Neural progenitor cell (in vitro differentiated cells): Measurements from ENCODE around the gene ISX. TPM values are rescaled to one million over a fixed set of nuclear protein-coding genes. Genes with fewer than 3 reads are reported as not detected.

Experiments used
- DNase-seq: peaks from one replicate; pipeline ENCODE4 v3.0.0-alpha.2; 2016; ENCODE audit warnings: low spot score
- H2AFZ ChIP-seq: fragments of 200-600 bp; sonication (generic); replicated peaks from 2 replicates; pipeline ENCODE4 v1.6.1; 2016; ENCODE audit warnings: antibody characterized with exemption
- H3F3A ChIP-seq: fragments of 200-600 bp; sonication (generic); 2 replicates; pipeline ENCODE4 v1.6.1; 2016; ENCODE audit warnings: antibody characterized with exemption, low read depth
- H3K27ac ChIP-seq: fragments of 200-600 bp; sonication (generic); 2 replicates; pipeline ENCODE4 v1.5.1; 2016; ENCODE audit warnings: mild to moderate bottlenecking
- H3K27me3 ChIP-seq: fragments of 200-600 bp; sonication (generic); 2 replicates; pipeline ENCODE4 v1.6.1; 2016; ENCODE audit warnings: mild to moderate bottlenecking, moderate library complexity
- H3K36me3 ChIP-seq: fragments of 200-600 bp; sonication (generic); 2 replicates; pipeline ENCODE4 v1.5.1; 2016
- H3K4me1 ChIP-seq: fragments of 200-600 bp; sonication (generic); 2 replicates; pipeline ENCODE4 v1.6.1; 2016; ENCODE audit warnings: mixed run types
- H3K4me2 ChIP-seq: fragments of 200-600 bp; sonication (generic); 2 replicates; pipeline ENCODE4 v1.6.1; 2016
- H3K4me3 ChIP-seq: fragments of 200-600 bp; sonication (generic); 2 replicates; pipeline ENCODE4 v1.5.1; 2016
- H3K79me2 ChIP-seq: fragments of 200-600 bp; sonication (generic); 2 replicates; pipeline ENCODE4 v1.6.1; 2016; ENCODE audit warnings: low read depth
- H3K9ac ChIP-seq: fragments of 200-600 bp; sonication (generic); 2 replicates; pipeline ENCODE4 v1.6.1; 2016
- H3K9me3 ChIP-seq: fragments of 200-600 bp; sonication (generic); 2 replicates; pipeline ENCODE4 v1.5.1; 2016; ENCODE audit warnings: low read depth
- H4K20me1 ChIP-seq: fragments of 200-600 bp; sonication (generic); 2 replicates; pipeline ENCODE4 v1.6.1; 2016; ENCODE audit warnings: low read depth
- H3K27ac Mint-ChIP-seq: 3 replicates; pipeline ENCODE4 v1.8.0; 2021; ENCODE audit warnings: mixed read lengths
- H3K27me3 Mint-ChIP-seq: 2 replicates; pipeline ENCODE4 v1.8.0; 2022; ENCODE audit warnings: low read depth, mild to moderate bottlenecking, inconsistent platforms, moderate library complexity, mixed read lengths; ENCODE audit not compliant: insufficient read depth
- H3K36me3 Mint-ChIP-seq: 3 replicates; pipeline ENCODE4 v1.8.0; 2021; ENCODE audit warnings: mixed read lengths
- H3K4me1 Mint-ChIP-seq: 3 replicates; pipeline ENCODE4 v1.8.0; 2021; ENCODE audit warnings: mixed read lengths
- H3K4me3 Mint-ChIP-seq: 3 replicates; pipeline ENCODE4 v1.8.0; 2021; ENCODE audit warnings: mild to moderate bottlenecking, moderate library complexity, mixed read lengths
- H3K9me3 Mint-ChIP-seq: 3 replicates; pipeline ENCODE4 v1.8.0; 2020; ENCODE audit warnings: mixed read lengths
- EZH2 ChIP-seq: fragments of 200-600 bp; sonication (generic); IDR thresholded peaks from 2 replicates; pipeline ENCODE4 v1.6.1; 2017; ENCODE audit warnings: antibody characterized with exemption, mild to moderate bottlenecking, moderate library complexity
- EZH2phosphoT487 ChIP-seq: fragments of 200-600 bp; sonication (generic); IDR thresholded peaks from 2 replicates; pipeline ENCODE4 v1.6.1; 2017; ENCODE audit warnings: antibody characterized with exemption
- total RNA-seq: library from RNA; depleted of rRNA; stranded (reverse); fragments of >200 nt; gene quantifications from 2 replicates; pipeline ENCODE4 v1.2.3, GENCODE V29; 2015; ENCODE audit warnings: low replicate concordance
- TF ChIP-seq, protein P1 (sequence below): fragments of 200-600 bp; sonication (generic); IDR thresholded peaks from 2 replicates; pipeline ENCODE4 v1.5.1; 2017; ENCODE audit warnings: antibody characterized with exemption, mild to moderate bottlenecking

The ISX gene
- total RNA-seq, 1 donor from 2014 or later = not detected

DNA sequence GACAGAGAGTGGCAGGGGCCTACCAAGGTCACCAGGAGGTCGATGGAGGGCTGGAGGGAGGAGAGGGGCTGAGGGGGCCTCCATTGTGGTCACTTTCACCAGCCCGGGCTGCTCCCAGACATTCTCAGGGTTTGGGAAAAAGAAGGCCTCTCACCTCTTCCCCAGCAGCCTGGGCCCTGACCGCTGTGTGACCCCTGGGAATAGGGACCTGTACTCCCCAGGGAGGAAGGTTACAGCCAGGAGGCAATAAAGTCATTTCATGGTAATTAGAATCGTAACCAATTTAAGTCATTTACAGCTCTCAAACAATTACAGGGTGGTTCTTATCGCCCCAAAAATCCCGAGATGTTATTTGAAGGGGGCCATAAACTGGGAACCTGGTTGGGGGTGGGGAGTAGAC is 37.8 kb downstream of the ISX start:
- H3K4me2 ChIP-seq = no peak overlapping the region
- H3K79me2 ChIP-seq = no peaks in the 10 kb centered on the region
- H3K9me3 ChIP-seq = no peaks in the 10 kb centered on the region
- H3F3A ChIP-seq = no peaks in the 10 kb centered on the region
- no peaks in the 10 kb centered on the region for H3K36me3 ChIP-seq
- no peak overlapping the region for H3K27ac ChIP-seq
- no peak for TF ChIP-seq EZH2
- TF ChIP-seq EZH2phosphoT487 = no peak
- TF ChIP-seq, protein P1, sequence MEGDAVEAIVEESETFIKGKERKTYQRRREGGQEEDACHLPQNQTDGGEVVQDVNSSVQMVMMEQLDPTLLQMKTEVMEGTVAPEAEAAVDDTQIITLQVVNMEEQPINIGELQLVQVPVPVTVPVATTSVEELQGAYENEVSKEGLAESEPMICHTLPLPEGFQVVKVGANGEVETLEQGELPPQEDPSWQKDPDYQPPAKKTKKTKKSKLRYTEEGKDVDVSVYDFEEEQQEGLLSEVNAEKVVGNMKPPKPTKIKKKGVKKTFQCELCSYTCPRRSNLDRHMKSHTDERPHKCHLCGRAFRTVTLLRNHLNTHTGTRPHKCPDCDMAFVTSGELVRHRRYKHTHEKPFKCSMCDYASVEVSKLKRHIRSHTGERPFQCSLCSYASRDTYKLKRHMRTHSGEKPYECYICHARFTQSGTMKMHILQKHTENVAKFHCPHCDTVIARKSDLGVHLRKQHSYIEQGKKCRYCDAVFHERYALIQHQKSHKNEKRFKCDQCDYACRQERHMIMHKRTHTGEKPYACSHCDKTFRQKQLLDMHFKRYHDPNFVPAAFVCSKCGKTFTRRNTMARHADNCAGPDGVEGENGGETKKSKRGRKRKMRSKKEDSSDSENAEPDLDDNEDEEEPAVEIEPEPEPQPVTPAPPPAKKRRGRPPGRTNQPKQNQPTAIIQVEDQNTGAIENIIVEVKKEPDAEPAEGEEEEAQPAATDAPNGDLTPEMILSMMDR = no peak
- H3K4me3 Mint-ChIP-seq = no peak overlapping the region
- H3K27me3 ChIP-seq = no peaks in the 10 kb centered on the region
- no peak overlapping the region for H3K27ac Mint-ChIP-seq
- H3K4me1 Mint-ChIP-seq = no peaks in the 10 kb centered on the region
- H2AFZ ChIP-seq = no peak overlapping the region
- peaks cover 2% of the 10 kb centered on the region for H3K27me3 Mint-ChIP-seq
- H3K9ac ChIP-seq = no peak overlapping the region
- no peak overlapping the region for H3K4me3 ChIP-seq
- no peaks in the 10 kb centered on the region for H3K36me3 Mint-ChIP-seq
- no peak for DNase-seq
- no peaks in the 10 kb centered on the region for H3K9me3 Mint-ChIP-seq
- no peaks in the 10 kb centered on the region for H4K20me1 ChIP-seq
- H3K4me1 ChIP-seq = no peaks in the 10 kb centered on the region

DNA sequence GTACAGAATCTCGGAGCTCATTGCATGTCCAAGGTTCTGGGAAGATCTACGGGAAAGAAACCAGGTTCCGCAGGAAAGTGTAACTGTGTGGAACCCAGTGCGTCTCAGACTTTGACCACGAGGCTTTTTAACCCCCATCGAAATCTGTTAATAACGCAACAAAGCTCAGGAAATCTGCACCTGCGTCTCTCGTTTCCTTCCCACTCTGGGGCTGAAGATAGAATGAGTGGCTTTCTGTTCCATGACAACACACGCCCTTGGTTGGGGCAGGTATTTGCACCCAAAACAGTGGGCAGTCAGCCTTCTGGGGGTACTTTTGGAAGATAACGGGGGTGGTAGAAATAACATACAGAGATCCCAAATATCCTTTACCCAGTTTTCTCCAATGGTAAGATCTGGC is 38.5 kb downstream of the ISX start:
- H3K36me3 Mint-ChIP-seq = no peaks in the 10 kb centered on the region
- Histone ChIP-seq H3K9ac (no peak overlapping the region), H3K4me3 (no peak overlapping the region), H3F3A (no peaks in the 10 kb centered on the region), H4K20me1 (no peaks in the 10 kb centered on the region), H3K4me1 (no peaks in the 10 kb centered on the region), H3K36me3 (no peaks in the 10 kb centered on the region), H3K27me3 (no peaks in the 10 kb centered on the region), H3K79me2 (no peaks in the 10 kb centered on the region), H2AFZ (no peak overlapping the region), H3K4me2 (no peak overlapping the region), H3K9me3 (no peaks in the 10 kb centered on the region), H3K27ac (no peak overlapping the region)
- no peak overlapping the region for H3K27ac Mint-ChIP-seq
- no peak for DNase-seq
- TF ChIP-seq EZH2 (no peak), EZH2phosphoT487 (no peak)
- TF ChIP-seq, protein P1 = no peak
- H3K9me3 Mint-ChIP-seq = peaks cover 3% of the 10 kb centered on the region
- H3K27me3 Mint-ChIP-seq = no peaks in the 10 kb centered on the region
- no peak overlapping the region for H3K4me3 Mint-ChIP-seq
- no peaks in the 10 kb centered on the region for H3K4me1 Mint-ChIP-seq

DNA sequence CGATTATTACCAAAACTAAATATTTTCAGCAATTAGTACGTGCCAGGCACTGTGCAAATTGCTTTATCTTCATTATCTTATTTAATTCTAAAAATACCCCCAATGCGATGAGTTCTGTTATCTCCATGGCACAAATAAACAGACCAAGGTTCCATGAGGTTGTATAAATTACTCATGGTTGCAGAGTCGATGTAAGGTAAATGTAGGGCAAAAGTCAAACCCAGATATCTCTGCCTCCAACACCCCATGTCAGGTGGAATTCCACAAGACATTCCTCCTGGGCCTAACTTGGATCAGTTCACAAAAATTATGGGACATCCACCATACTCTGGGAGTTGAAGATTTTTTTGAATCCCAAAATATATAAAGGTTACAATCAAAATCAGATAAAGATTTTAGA is 43.7 kb downstream of the ISX start:
- no peak overlapping the region for H3K9ac ChIP-seq
- Mint-ChIP-seq H3K36me3 (no peaks in the 10 kb centered on the region), H3K4me1 (peaks cover 2% of the 10 kb centered on the region), H3K27me3 (no peaks in the 10 kb centered on the region), H3K4me3 (no peak overlapping the region), H3K27ac (no peak overlapping the region), H3K9me3 (peaks cover 3% of the 10 kb centered on the region)
- no peak overlapping the region for H3K27ac ChIP-seq
- H3K4me3 ChIP-seq = no peak overlapping the region
- H3K4me1 ChIP-seq = no peaks in the 10 kb centered on the region
- H3K36me3 ChIP-seq = no peaks in the 10 kb centered on the region
- H3K79me2 ChIP-seq = no peaks in the 10 kb centered on the region
- DNase-seq = no peak
- H3K27me3 ChIP-seq = no peaks in the 10 kb centered on the region
- no peaks in the 10 kb centered on the region for H3F3A ChIP-seq
- H4K20me1 ChIP-seq = no peaks in the 10 kb centered on the region
- no peak overlapping the region for H3K4me2 ChIP-seq
- no peak overlapping the region for H2AFZ ChIP-seq
- no peak for TF ChIP-seq EZH2
- TF ChIP-seq, protein P1 = no peak
- TF ChIP-seq EZH2phosphoT487 = no peak
- H3K9me3 ChIP-seq = no peaks in the 10 kb centered on the region

DNA sequence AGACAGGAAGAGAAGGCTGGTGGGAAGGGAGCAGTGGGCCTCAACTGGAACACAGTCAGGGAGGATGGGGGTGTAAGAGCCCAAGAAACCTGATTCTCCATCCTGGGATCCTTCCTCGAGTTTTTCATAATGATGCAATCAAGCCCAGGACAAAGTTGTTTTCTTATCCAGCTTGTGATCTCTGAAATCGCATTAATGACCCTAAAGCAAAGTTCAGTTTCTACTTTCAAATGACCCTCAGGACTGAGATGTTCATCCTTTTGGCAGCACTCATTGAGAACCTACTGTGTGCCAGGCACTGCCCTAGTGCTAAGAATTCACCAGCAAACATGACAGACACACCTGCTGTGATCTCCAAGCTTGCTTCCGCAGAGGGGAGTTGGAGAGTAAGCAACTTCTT is 45.3 kb downstream of the ISX start:
- H3K27me3 ChIP-seq = no peaks in the 10 kb centered on the region
- Mint-ChIP-seq H3K27me3 (peaks cover 4% of the 10 kb centered on the region), H3K4me1 (peaks cover 4% of the 10 kb centered on the region), H3K36me3 (no peaks in the 10 kb centered on the region), H3K27ac (no peak overlapping the region), H3K9me3 (peaks cover 3% of the 10 kb centered on the region), H3K4me3 (no peak overlapping the region)
- no peaks in the 10 kb centered on the region for H3K9me3 ChIP-seq
- no peaks in the 10 kb centered on the region for H3K4me1 ChIP-seq
- H3K4me3 ChIP-seq = no peak overlapping the region
- H3K27ac ChIP-seq = no peak overlapping the region
- no peak overlapping the region for H3K4me2 ChIP-seq
- H4K20me1 ChIP-seq = no peaks in the 10 kb centered on the region
- H3F3A ChIP-seq = no peaks in the 10 kb centered on the region
- H2AFZ ChIP-seq = no peak overlapping the region
- DNase-seq = no peak
- no peak overlapping the region for H3K9ac ChIP-seq
- TF ChIP-seq EZH2phosphoT487 (no peak), EZH2 (no peak)
- TF ChIP-seq, protein P1 = no peak
- no peaks in the 10 kb centered on the region for H3K79me2 ChIP-seq
- no peaks in the 10 kb centered on the region for H3K36me3 ChIP-seq
